ENCODE results near the gene DKKL1. TPM values are rescaled to one million over a fixed set of nuclear protein-coding genes. Genes with fewer than 3 reads are reported as not detected.
"Not testable (repeated sequence)": the region's sequence is repeated elsewhere in the genome, so short reads cannot be mapped to it uniquely, and the experiment has no call there.

The DKKL1 gene
- polyA plus RNA-seq, 4 donors, result 0.19 to 0.66 TPM; not detected in 2

DNA sequence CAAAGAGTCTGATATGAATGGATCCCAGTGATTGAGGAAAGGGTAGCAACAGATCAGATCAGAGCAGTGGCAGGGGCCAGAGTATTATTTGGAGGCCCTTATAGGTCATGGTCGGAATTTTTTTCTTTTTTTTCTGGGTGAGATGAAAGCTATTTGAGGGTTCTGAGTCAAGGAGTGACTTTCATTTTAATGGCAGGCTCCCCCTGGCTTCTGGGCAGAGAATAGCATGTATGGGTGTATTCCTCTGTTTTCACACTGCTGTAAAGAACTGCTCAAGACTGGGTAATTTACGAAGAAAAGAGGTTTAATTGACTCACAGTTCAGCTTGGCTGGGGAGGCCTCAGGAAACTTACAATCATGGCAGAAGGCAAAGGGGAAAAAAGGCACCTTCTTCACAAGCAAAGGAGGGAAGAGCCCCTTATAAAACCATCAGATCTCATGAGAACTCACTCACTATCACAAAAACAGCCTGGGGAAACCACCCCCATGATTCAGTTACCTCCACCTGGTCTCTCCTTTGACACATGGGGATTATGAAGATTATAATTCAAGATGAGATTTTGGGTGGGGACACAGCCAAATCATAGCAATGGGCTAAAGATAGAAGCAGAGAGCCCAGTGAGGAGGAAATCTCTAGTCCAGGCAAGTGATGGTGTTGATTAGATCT lies 35.7 kb upstream of the DKKL1 start:
- Histone ChIP-seq H3K9me3 (ENCODE audit: control insufficient read depth in 2 of 2, insufficient read depth in 1 of 2, low read depth in 1 of 2, low read length in 1 of 2) (no peaks in the 10 kb centered on the region), H3K4me3 (ENCODE audit: low read depth in 1 of 3, low read length in 3 of 3) (no peak overlapping the region), H3K27me3 (ENCODE audit: control insufficient read depth in 3 of 3, insufficient read depth in 3 of 3, low read length in 3 of 3) (no peaks in the 10 kb centered on the region), H3K27ac (ENCODE audit: low read depth in 1 of 3, low read length in 2 of 3) (no peak overlapping the region), H3K36me3 (ENCODE audit: control insufficient read depth in 3 of 3, insufficient read depth in 2 of 3, low read depth in 1 of 3, low read length in 3 of 3) (no peaks in the 10 kb centered on the region), H3K4me1 (ENCODE audit: control insufficient read depth in 3 of 3, insufficient read depth in 2 of 3, low read depth in 1 of 3, low read length in 2 of 3) (no peaks in the 10 kb centered on the region)
- 5 to 42% (median 23%) methylated on average over 2 of the region's 2 CpGs for WGBS, 3 donors
- DNase-seq (peak in 1 of 2 donors; percentile 45), FAIRE-seq (no peak)

DNA sequence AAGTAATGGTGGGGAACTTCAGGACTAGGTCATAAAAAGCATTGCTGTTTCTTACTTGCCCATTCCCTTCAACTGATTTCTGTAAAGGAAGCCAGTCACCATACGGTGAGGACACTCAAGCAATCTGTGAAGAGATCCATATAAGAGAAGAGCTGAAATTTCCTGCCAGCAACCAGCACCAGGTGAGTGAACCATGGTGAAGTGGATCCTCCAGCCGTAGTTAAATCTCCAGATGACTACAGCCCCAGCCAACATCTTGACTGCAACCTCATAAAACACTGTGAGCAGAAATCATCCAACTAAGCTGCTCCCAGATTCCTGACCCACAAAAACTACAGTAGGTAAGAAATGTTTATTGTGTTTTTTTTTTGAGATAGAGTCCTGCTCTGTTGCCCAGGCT lies 34.9 kb upstream of the DKKL1 start:
- peaks cover 0 to 2% (median 0%) of the 10 kb centered on the region in 3 donors for H3K27me3 ChIP-seq (ENCODE audit: control insufficient read depth in 3 of 3, insufficient read depth in 3 of 3, low read length in 3 of 3)
- no peak for DNase-seq
- no peaks in the 10 kb centered on the region for H3K9me3 ChIP-seq (ENCODE audit: control insufficient read depth in 2 of 2, insufficient read depth in 1 of 2, low read depth in 1 of 2, low read length in 1 of 2)
- FAIRE-seq, result no peak
- no peaks in the 10 kb centered on the region for H3K4me1 ChIP-seq (ENCODE audit: control insufficient read depth in 3 of 3, insufficient read depth in 2 of 3, low read depth in 1 of 3, low read length in 2 of 3)
- no peaks in the 10 kb centered on the region for H3K36me3 ChIP-seq (ENCODE audit: control insufficient read depth in 3 of 3, insufficient read depth in 2 of 3, low read depth in 1 of 3, low read length in 3 of 3)
- H3K4me3 ChIP-seq (ENCODE audit: low read depth in 1 of 3, low read length in 3 of 3), result no peak overlapping the region
- WGBS, 3 donors, result 85 to 98% (median 93%) methylated on average over 2 of the region's 2 CpGs
- H3K27ac ChIP-seq (ENCODE audit: low read depth in 1 of 3, low read length in 2 of 3), result no peak overlapping the region

DNA sequence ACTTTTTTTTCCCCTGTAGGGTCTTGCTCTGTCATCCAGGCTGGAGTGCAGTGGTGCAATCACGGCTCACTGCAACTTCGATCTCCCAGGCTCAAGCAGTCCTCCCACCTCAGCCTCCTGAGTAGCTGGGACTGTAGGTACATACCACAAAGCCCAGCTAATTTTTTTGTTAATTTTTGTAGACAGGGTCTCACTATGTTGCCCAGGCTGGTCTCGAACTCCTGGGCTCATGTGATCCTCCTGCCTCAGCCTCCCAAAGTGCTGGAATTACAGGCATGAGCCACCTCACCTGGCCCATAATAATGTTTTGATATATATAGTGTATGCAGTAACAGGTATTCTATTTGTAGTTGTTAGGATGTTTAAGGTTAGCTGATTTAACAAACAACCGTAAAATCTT lies 32.5 kb upstream of the DKKL1 start:
- not testable (repeated sequence) for H3K4me3 ChIP-seq (ENCODE audit: low read depth in 1 of 3, low read length in 3 of 3); H3K9me3 ChIP-seq (ENCODE audit: control insufficient read depth in 2 of 2, insufficient read depth in 1 of 2, low read depth in 1 of 2, low read length in 1 of 2); FAIRE-seq; H3K36me3 ChIP-seq (ENCODE audit: control insufficient read depth in 3 of 3, insufficient read depth in 2 of 3, low read depth in 1 of 3, low read length in 3 of 3); H3K27me3 ChIP-seq (ENCODE audit: control insufficient read depth in 3 of 3, insufficient read depth in 3 of 3, low read length in 3 of 3); DNase-seq; H3K4me1 ChIP-seq (ENCODE audit: control insufficient read depth in 3 of 3, insufficient read depth in 2 of 3, low read depth in 1 of 3, low read length in 2 of 3); H3K27ac ChIP-seq (ENCODE audit: low read depth in 1 of 3, low read length in 2 of 3)
- 92 to 96% (median 94%) methylated on average over 4 of the region's 4 CpGs for WGBS, 3 donors

DNA sequence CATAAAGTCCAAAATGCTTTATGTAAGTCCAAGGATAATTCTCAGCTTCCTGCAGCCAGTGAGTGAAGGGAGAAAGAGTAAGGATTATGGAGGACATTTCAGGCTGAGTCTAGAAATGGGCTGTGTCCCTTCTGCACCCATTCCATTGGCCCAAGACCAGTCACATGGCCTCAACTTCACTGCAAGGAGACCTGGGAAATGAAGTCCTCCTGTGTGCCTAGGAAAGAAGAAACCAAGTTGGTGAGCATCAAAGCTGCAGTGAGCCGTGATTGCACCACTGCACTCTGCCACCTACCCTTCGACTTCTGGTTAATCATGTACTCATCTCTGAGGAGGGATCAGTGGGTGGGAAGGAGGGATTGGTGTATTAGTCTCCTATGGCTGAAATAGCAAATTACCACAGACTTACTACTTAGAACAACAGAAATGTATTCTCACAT lies 32.0 kb upstream of the DKKL1 start:
- Histone ChIP-seq H3K27me3 (ENCODE audit: control insufficient read depth in 3 of 3, insufficient read depth in 3 of 3, low read length in 3 of 3) (peaks cover 0 to 4% (median 0%) of the 10 kb centered on the region in 3 donors), H3K27ac (ENCODE audit: low read depth in 1 of 3, low read length in 2 of 3) (no peak overlapping the region), H3K9me3 (ENCODE audit: control insufficient read depth in 2 of 2, insufficient read depth in 1 of 2, low read depth in 1 of 2, low read length in 1 of 2) (no peaks in the 10 kb centered on the region), H3K36me3 (ENCODE audit: control insufficient read depth in 3 of 3, insufficient read depth in 2 of 3, low read depth in 1 of 3, low read length in 3 of 3) (no peaks in the 10 kb centered on the region), H3K4me3 (ENCODE audit: low read depth in 1 of 3, low read length in 3 of 3) (no peak overlapping the region), H3K4me1 (ENCODE audit: control insufficient read depth in 3 of 3, insufficient read depth in 2 of 3, low read depth in 1 of 3, low read length in 2 of 3) (no peaks in the 10 kb centered on the region)
- WGBS, 3 donors, result 25 to 48% (median 36%) methylated on average over 2 of the region's 2 CpGs
- FAIRE-seq (no peak), DNase-seq (peak; percentile 39 to 74)

DNA sequence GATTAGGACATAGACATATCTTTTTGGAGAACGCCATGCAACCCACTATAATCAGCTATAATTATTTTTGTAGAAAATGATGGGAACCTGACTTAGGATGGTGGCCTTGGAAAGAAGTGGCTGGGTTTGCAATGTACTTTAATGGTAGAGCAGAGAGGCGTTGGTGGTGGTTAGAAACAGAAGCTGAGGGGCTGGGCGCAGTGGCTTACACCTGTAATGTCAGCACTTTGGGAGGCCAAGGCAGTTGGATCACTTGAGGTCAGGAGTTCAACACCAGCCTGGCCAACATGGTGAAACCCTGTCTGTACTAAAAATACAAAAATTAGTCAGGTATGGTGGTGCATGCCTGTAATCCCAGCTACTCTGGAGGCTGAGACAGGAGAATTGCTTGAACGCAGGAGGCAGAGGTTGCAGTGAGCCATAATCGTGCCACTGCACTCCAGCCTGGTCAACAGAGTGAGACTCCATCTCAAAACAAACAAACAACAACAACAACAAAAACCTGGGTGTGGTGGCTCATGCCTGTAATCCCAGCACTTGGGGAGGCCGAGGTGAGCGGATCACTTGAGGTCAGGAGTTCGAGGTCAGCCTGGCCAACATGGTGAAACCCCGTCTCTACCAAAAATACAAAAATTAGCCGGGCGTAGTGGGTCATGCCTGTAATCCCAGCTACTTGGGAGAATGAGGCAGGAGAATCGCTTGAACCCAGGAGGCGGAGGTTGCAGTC lies 30.8 kb upstream of the DKKL1 start:
- not testable (repeated sequence) for H3K36me3 ChIP-seq (ENCODE audit: control insufficient read depth in 3 of 3, insufficient read depth in 2 of 3, low read depth in 1 of 3, low read length in 3 of 3); H3K4me3 ChIP-seq (ENCODE audit: low read depth in 1 of 3, low read length in 3 of 3); H3K27ac ChIP-seq (ENCODE audit: low read depth in 1 of 3, low read length in 2 of 3); FAIRE-seq; H3K9me3 ChIP-seq (ENCODE audit: control insufficient read depth in 2 of 2, insufficient read depth in 1 of 2, low read depth in 1 of 2, low read length in 1 of 2); DNase-seq; H3K4me1 ChIP-seq (ENCODE audit: control insufficient read depth in 3 of 3, insufficient read depth in 2 of 3, low read depth in 1 of 3, low read length in 2 of 3)
- WGBS, 3 donors, result 87 to 91% (median 88%) methylated on average over 13 of the region's 13 CpGs
- H3K27me3 ChIP-seq (ENCODE audit: control insufficient read depth in 3 of 3, insufficient read depth in 3 of 3, low read length in 3 of 3), result peaks cover 0 to 12% (median 0%) of the 10 kb centered on the region in 3 donors

DNA sequence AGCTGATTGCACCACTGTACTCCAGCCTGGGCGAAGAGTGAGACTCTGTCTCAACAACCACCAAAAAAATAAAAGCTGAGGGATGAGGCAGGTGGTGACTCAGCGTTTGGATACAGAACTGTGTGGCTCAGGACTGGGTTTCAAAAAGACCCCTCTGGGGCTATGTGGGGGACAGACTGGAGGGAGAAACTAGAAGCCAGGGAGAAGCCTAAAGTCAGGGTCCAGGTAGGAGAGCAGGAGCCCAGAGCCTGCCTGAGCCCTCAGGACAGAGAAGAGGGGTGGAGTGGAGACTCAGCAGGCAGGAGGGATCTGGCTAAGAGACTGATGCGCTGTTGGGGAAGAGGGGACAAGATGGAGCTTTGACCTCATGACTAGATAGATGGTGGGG lies 30.3 kb upstream of the DKKL1 start:
- Histone ChIP-seq H3K4me3 (ENCODE audit: low read depth in 1 of 3, low read length in 3 of 3) (no peak overlapping the region), H3K4me1 (ENCODE audit: control insufficient read depth in 3 of 3, insufficient read depth in 2 of 3, low read depth in 1 of 3, low read length in 2 of 3) (no peaks in the 10 kb centered on the region), H3K9me3 (ENCODE audit: control insufficient read depth in 2 of 2, insufficient read depth in 1 of 2, low read depth in 1 of 2, low read length in 1 of 2) (no peaks in the 10 kb centered on the region), H3K27ac (ENCODE audit: low read depth in 1 of 3, low read length in 2 of 3) (peak overlapping the region in 1 of 3 donors; percentile 35), H3K36me3 (ENCODE audit: control insufficient read depth in 3 of 3, insufficient read depth in 2 of 3, low read depth in 1 of 3, low read length in 3 of 3) (no peaks in the 10 kb centered on the region), H3K27me3 (ENCODE audit: control insufficient read depth in 3 of 3, insufficient read depth in 3 of 3, low read length in 3 of 3) (peaks cover 0 to 18% (median 0%) of the 10 kb centered on the region in 3 donors)
- WGBS, 3 donors, result 68 to 85% (median 82%) methylated on average over 3 of the region's 3 CpGs
- DNase-seq (no peak), FAIRE-seq (no peak)

DNA sequence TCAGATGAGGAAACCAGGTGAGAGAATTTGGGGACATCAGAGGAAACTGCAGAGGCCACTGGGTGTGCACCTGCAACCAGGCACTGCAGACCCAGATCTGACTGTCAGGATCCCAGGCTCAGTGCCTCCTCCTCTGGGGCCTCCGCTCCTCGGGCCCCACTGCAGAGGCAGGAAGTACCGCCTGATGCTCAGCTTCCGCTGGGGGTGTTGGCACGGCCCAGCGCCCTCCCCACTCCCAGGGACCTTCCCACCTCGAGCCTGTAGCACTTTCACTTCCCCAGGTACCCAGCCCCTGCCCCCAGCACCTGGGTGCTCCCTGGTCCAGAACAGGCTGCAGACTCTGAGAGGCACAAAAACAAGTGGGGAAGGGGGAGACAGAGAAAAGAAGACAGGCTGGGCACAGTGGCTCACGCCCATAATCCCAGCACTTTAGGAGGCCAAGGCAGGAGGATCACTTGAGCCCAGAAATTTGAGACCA lies 29.8 kb upstream of the DKKL1 start:
- Histone ChIP-seq H3K27me3 (ENCODE audit: control insufficient read depth in 3 of 3, insufficient read depth in 3 of 3, low read length in 3 of 3) (peaks cover 0 to 20% (median 0%) of the 10 kb centered on the region in 3 donors), H3K27ac (ENCODE audit: low read depth in 1 of 3, low read length in 2 of 3) (peak overlapping the region in 2 of 3 donors; percentile 34 to 35), H3K4me3 (ENCODE audit: low read depth in 1 of 3, low read length in 3 of 3) (no peak overlapping the region), H3K4me1 (ENCODE audit: control insufficient read depth in 3 of 3, insufficient read depth in 2 of 3, low read depth in 1 of 3, low read length in 2 of 3) (no peaks in the 10 kb centered on the region), H3K36me3 (ENCODE audit: control insufficient read depth in 3 of 3, insufficient read depth in 2 of 3, low read depth in 1 of 3, low read length in 3 of 3) (no peaks in the 10 kb centered on the region), H3K9me3 (ENCODE audit: control insufficient read depth in 2 of 2, insufficient read depth in 1 of 2, low read depth in 1 of 2, low read length in 1 of 2) (no peaks in the 10 kb centered on the region)
- DNase-seq (peak in 1 of 2 donors; percentile 25), FAIRE-seq (no peak)
- WGBS, 3 donors, result 22 to 47% (median 26%) methylated on average over 6 to 8 of the region's 8 CpGs

DNA sequence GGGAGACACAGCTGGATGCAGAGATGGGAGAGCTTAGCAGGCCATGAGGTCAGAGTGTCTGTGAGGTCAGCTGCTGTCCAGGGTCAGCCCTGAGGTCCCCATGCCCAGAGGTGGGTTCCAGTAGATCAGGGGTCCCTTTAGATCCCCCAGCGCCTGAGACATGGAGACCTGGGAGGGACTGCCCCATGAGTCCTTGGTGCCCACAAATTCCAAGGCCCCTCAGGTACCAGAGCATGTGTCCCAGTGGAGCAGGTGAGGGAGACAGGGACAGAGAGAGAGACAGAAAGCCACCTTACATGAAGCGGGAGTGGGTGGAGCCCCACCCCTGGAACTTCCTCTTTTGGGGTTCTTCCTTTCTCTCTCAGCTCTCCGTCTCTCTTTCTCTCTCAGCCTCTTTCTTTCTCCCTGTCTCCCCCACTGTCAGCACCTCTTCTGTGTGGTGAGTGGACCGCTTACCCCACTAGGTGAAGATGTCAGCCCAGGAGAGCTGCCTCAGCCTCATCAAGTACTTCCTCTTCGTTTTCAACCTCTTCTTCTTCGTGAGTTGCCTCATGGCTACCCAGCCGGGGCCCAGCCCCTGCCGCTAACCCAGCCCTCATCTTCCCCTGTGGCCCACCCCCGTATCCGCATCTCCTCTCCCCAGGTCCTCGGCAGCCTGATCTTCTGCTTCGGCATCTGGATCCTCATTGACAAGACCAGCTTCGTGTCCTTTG lies 28.4 kb upstream of the DKKL1 start, which contains the start of gene CD37:
CD37 (plus strand) TSS at position 336 of the 713 bp plus-strand sequence; CDS start at position 471, 135 bp downstream.
- Histone ChIP-seq H3K4me1 (ENCODE audit: control insufficient read depth in 3 of 3, insufficient read depth in 2 of 3, low read depth in 1 of 3, low read length in 2 of 3) (peaks cover 0 to 7% (median 5%) of the 10 kb centered on the region in 3 donors), H3K27ac (ENCODE audit: low read depth in 1 of 3, low read length in 2 of 3) (peak within 1 kb of the TSS in 2 of 3 donors; percentile 69 to 85), H3K36me3 (ENCODE audit: control insufficient read depth in 3 of 3, insufficient read depth in 2 of 3, low read depth in 1 of 3, low read length in 3 of 3) (no peaks in the 10 kb centered on the region), H3K9me3 (ENCODE audit: control insufficient read depth in 2 of 2, insufficient read depth in 1 of 2, low read depth in 1 of 2, low read length in 1 of 2) (no peaks in the 10 kb centered on the region), H3K4me3 (ENCODE audit: low read depth in 1 of 3, low read length in 3 of 3) (peak within 1 kb of the TSS in 2 of 3 donors; percentile 38 to 46), H3K27me3 (ENCODE audit: control insufficient read depth in 3 of 3, insufficient read depth in 3 of 3, low read length in 3 of 3) (peaks cover 0 to 32% (median 0%) of the 10 kb centered on the region in 3 donors)
- FAIRE-seq, result no peak
- 54 to 70% (median 61%) methylated on average over 12 to 13 of the region's 13 CpGs for WGBS, 3 donors
- DNase-seq, result peak in 1 of 2 donors; percentile 15

All from small intestine (tissue), 7 donors.